K562 (cell line): ENCODE measurements around the gene AURKB. TPM values are rescaled to one million over a fixed set of nuclear protein-coding genes. Genes with fewer than 3 reads are reported as not detected.

Experiments
- ATAC-seq: fragments of 200-7000 bp; cut with Tn5 transposase; 3 replicates; pipeline ENCODE4 v1.9.1; 2020; ENCODE audit warnings: moderate library complexity
- BruUV-seq: library from RNA; stranded (reverse); fragments of 400-500 nt; replicated peaks from 2 replicates; lab custom pipeline; 2021; lab: Mats Ljungman, UMichigan
- CTCF ChIA-PET: fragments of 300-600 bp; formaldehyde crosslinking; extraction: SDS; loops from one replicate; lab custom pipeline; 2021; ENCODE audit warnings: low intra/inter-chr PET ratio; lab: Yijun Ruan, JAX
- POLR2A ChIA-PET: fragments of 300-600, 350-650 bp; sonication (Branson Sonifier 250); formaldehyde crosslinking; extraction: SDS; loops from one replicate; lab custom pipeline; 2021; ENCODE audit warnings: antibody characterized with exemption, inconsistent platforms; lab: Yijun Ruan, JAX
- DNase-seq, 4 experiments: peaks; one replicate each; pipeline versions ENCODE4 v3.0.0 to v3.0.0-alpha.2; 2011 to 2018; ENCODE audit warnings: low spot score in 3 of 4, mixed read lengths in 3 of 4; ENCODE audit errors: extremely low read depth in 1 of 4
- FAIRE-seq: peaks from 2 replicates; lab custom pipeline; 2011; peaks lifted over from hg19 to GRCh38; lab: Jason Lieb, UNC
- H2AFZ ChIP-seq: 2 replicates; pipeline ENCODE4 v1.6.0; 2011; ENCODE audit warnings: low read depth, low read length, control low read depth, inconsistent platforms
- H3K27ac ChIP-seq: fragments of 200-600 bp; 3 replicates; pipeline ENCODE4 v1.8.0; 2011; ENCODE audit warnings: low read depth, mild to moderate bottlenecking, control low read depth, inconsistent platforms, low read length, moderate library complexity, mixed read lengths; ENCODE audit errors: extremely low read depth
- H3K27me3 ChIP-seq, 2 experiments: fragments of 300-600 bp in 1 of 2; 2 replicates in 1 of 2; 3 replicates in 1 of 2; pipeline versions ENCODE4 v1.6.0 to v1.8.0; 2011; ENCODE audit warnings: inconsistent platforms in 2 of 2, low read length in 2 of 2, mild to moderate bottlenecking in 1 of 2, mixed read lengths in 1 of 2, moderate library complexity in 1 of 2; ENCODE audit not compliant: control insufficient read depth in 2 of 2, insufficient read depth in 2 of 2
- H3K36me3 ChIP-seq: fragments of 300-600 bp; 3 replicates; pipeline ENCODE4 v1.8.0; 2011; ENCODE audit warnings: mild to moderate bottlenecking, low read length, inconsistent platforms; ENCODE audit not compliant: control insufficient read depth, insufficient read depth
- H3K4me1 ChIP-seq, 2 experiments: fragments of 200-600 bp in 1 of 2; replicated peaks in 1 of 2; 2 replicates in 1 of 2; 3 replicates in 1 of 2; pipeline versions ENCODE4 v1.5.1 to v1.8.0; 2011; ENCODE audit warnings: inconsistent platforms in 2 of 2, low read length in 2 of 2, mild to moderate bottlenecking in 1 of 2, mixed read lengths in 1 of 2, moderate library complexity in 1 of 2; ENCODE audit not compliant: control insufficient read depth in 2 of 2, insufficient read depth in 2 of 2
- H3K4me2 ChIP-seq: 2 replicates; pipeline ENCODE4 v1.6.1; 2011; ENCODE audit warnings: low read length, control low read depth, inconsistent platforms, mixed read lengths; ENCODE audit not compliant: insufficient read depth
- H3K4me3 ChIP-seq: fragments of 200-600 bp; sonication (generic), shearing (Covaris generic); 2 replicates; pipeline ENCODE4 v1.5.1; 2016; ENCODE audit warnings: control low read depth, inconsistent platforms
- H3K79me2 ChIP-seq: fragments of 200-600 bp; 3 replicates; pipeline ENCODE4 v1.8.0; 2011; ENCODE audit warnings: low read length, inconsistent platforms; ENCODE audit not compliant: control insufficient read depth, insufficient read depth
- H3K9ac ChIP-seq, 2 experiments: 2 replicates each; pipeline versions ENCODE4 v1.6.0 to v1.6.1; 2011; ENCODE audit warnings: low read depth in 2 of 2, low read length in 2 of 2, control low read depth in 1 of 2, inconsistent platforms in 1 of 2, mild to moderate bottlenecking in 1 of 2, mixed read lengths in 1 of 2; ENCODE audit not compliant: insufficient read depth in 1 of 2
- H3K9me1 ChIP-seq: one replicate; pipeline ENCODE4 v1.6.0; 2011; ENCODE audit warnings: inconsistent platforms, mild to moderate bottlenecking, low read length, moderate library complexity; ENCODE audit not compliant: control insufficient read depth, insufficient read depth
- H3K9me3 ChIP-seq: replicated peaks from 2 replicates; pipeline ENCODE4 v1.5.1; 2011; ENCODE audit warnings: low read depth, low read length, inconsistent platforms; ENCODE audit not compliant: control insufficient read depth, insufficient read depth
- H4K20me1 ChIP-seq: replicated peaks from 2 replicates; pipeline ENCODE4 v1.6.1; 2011; ENCODE audit warnings: low read length, inconsistent platforms, mixed read lengths; ENCODE audit not compliant: control insufficient read depth, insufficient read depth
- E2F3 ChIP-seq: fragments of 250-450 bp; sonication (Bioruptor Pico); IDR thresholded peaks from 2 replicates; pipeline ENCODE4 v1.4.0; 2020; ENCODE audit warnings: mild to moderate bottlenecking
- FUS ChIP-seq: fragments of 200-400 bp; formaldehyde crosslinking; optimal IDR thresholded peaks from 2 replicates; pipeline ENCODE3; 2017; ENCODE audit warnings: low read depth, low read length
- HLTF ChIP-seq: fragments of 450-650 bp; IDR thresholded peaks from 2 replicates; pipeline ENCODE4 v1.6.1; 2016
- ID3 ChIP-seq, 2 experiments: fragments of 250-450 bp in 1 of 2; fragments of 450-650 bp in 1 of 2; sonication (Bioruptor Pico) in 1 of 2; IDR thresholded peaks; 2 replicates each; pipeline versions ENCODE4 v1.6.1 to v1.8.0; 2016 to 2021; ENCODE audit warnings: mild to moderate bottlenecking in 2 of 2, moderate library complexity in 2 of 2, missing compliant biosample characterization in 1 of 2, missing genetic modification characterization in 1 of 2
- ILK ChIP-seq: fragments of 450-650 bp; IDR thresholded peaks from 2 replicates; pipeline ENCODE4 v1.6.1; 2016; ENCODE audit warnings: missing genetic modification characterization, low read depth, mild to moderate bottlenecking, missing compliant biosample characterization, moderate library complexity, borderline replicate concordance
- KLF16 ChIP-seq: IDR thresholded peaks from 2 replicates; pipeline ENCODE4 v1.6.1; 2016; ENCODE audit warnings: antibody characterized with exemption
- MED1 ChIP-seq: sonication (generic); formaldehyde crosslinking; IDR thresholded peaks from 2 replicates; pipeline ENCODE4 v1.8.1; 2023; ENCODE audit warnings: missing genetic modification reagents, borderline replicate concordance
- PTTG1 ChIP-seq: fragments of 450-650 bp; IDR thresholded peaks from 2 replicates; pipeline ENCODE4 v1.6.1; 2016; ENCODE audit warnings: low read depth, mild to moderate bottlenecking, missing genetic modification characterization, missing compliant biosample characterization
- SMAD2 ChIP-seq: fragments of 150-350 bp; IDR thresholded peaks from 2 replicates; pipeline ENCODE4 v1.6.1; 2014; ENCODE audit warnings: low read depth, mild to moderate bottlenecking, low read length
- TOE1 ChIP-seq, 2 experiments: fragments of 450-650 bp in 1 of 2; sonication (generic) in 1 of 2; formaldehyde crosslinking in 1 of 2; IDR thresholded peaks; 2 replicates each; pipeline versions ENCODE4 v1.7.1 to v1.8.0; 2016 to 2022; ENCODE audit warnings: borderline replicate concordance in 2 of 2, mild to moderate bottlenecking in 2 of 2, antibody characterized with exemption in 1 of 2, inconsistent platforms in 1 of 2, low read depth in 1 of 2, missing genetic modification reagents in 1 of 2, moderate library complexity in 1 of 2
- ZNF263 ChIP-seq: sonication (generic); formaldehyde crosslinking; IDR thresholded peaks from 2 replicates; pipeline ENCODE4 v1.8.0; 2022; ENCODE audit warnings: mild to moderate bottlenecking, missing genetic modification reagents, borderline replicate concordance
- ZNF511 ChIP-seq: sonication (generic); formaldehyde crosslinking; IDR thresholded peaks from 2 replicates; pipeline ENCODE4 v1.8.0; 2022; ENCODE audit warnings: mild to moderate bottlenecking, missing genetic modification reagents
- WGBS: fragments of 100-300 bp; shearing (Covaris generic); methylation state at CpG from one replicate; pipeline ENCODE4 v1.1.6; 2016; ENCODE audit warnings: low coverage, mixed read lengths; ENCODE audit not compliant: insufficient coverage; ENCODE audit errors: missing lambda C conversion rate; 5-methylcytosine and 5-hydroxymethylcytosine counted together
- in situ Hi-C: fragments of 300-500 bp; cut with MboI; formaldehyde crosslinking; loops from 4 replicates; pipeline ENCODE4 v1.15.0; 2018; ENCODE audit warnings: inconsistent platforms, mixed read lengths
- intact Hi-C: fragments of 100-400 bp; cut with micrococcal nuclease; formaldehyde crosslinking; loops from 2 replicates; pipeline ENCODE4 v1.14.2; 2022
- polyA plus RNA-seq, 8 experiments: library from polyadenylated mRNA; depleted of rRNA in 4 of 8; stranded (reverse) in 5 of 8; unstranded in 3 of 8; fragments of >200 nt; fragmentation: Nextera tagmentation in 2 of 8; fragmentation: Illumina TruSeq in 1 of 8; extraction: Ambion mirVana in 2 of 8; extraction: Trizol in 1 of 8; gene quantifications; 2 replicates each; pipeline versions ENCODE4 v1.2.1 to v1.2.3, GENCODE V29; 2011 to 2014; ENCODE audit warnings: inconsistent platforms in 1 of 8, missing spikeins in 1 of 8
- total RNA-seq, 7 experiments: library from RNA; depleted of rRNA in 6 of 7; stranded (reverse); fragments of >200 nt in 6 of 7; fragmentation: Illumina TruSeq in 2 of 7; extraction: Trizol in 2 of 7; gene quantifications; 2 replicates each; pipeline versions ENCODE4 v1.2.1 to v1.2.3, GENCODE V29; 2011 to 2021; ENCODE audit warnings: low replicate concordance in 1 of 7
- TF ChIP-seq, protein P1 (sequence below): sonication (generic); formaldehyde crosslinking; IDR thresholded peaks from 2 replicates; pipeline ENCODE4 v1.8.1; 2023; ENCODE audit warnings: mild to moderate bottlenecking, missing genetic modification reagents
- TF ChIP-seq, protein P2 (sequence below): sonication (generic); formaldehyde crosslinking; IDR thresholded peaks from 2 replicates; pipeline ENCODE4 v1.8.1; 2023; ENCODE audit warnings: mild to moderate bottlenecking, missing genetic modification reagents, moderate library complexity

The AURKB gene
- total and polyA plus RNA-seq, 9 of the 15 experiments (the other 6 are each of a cell fraction or from before 2014, with no cell fraction given): 27.2 to 114 (median 74.8) TPM

DNA sequence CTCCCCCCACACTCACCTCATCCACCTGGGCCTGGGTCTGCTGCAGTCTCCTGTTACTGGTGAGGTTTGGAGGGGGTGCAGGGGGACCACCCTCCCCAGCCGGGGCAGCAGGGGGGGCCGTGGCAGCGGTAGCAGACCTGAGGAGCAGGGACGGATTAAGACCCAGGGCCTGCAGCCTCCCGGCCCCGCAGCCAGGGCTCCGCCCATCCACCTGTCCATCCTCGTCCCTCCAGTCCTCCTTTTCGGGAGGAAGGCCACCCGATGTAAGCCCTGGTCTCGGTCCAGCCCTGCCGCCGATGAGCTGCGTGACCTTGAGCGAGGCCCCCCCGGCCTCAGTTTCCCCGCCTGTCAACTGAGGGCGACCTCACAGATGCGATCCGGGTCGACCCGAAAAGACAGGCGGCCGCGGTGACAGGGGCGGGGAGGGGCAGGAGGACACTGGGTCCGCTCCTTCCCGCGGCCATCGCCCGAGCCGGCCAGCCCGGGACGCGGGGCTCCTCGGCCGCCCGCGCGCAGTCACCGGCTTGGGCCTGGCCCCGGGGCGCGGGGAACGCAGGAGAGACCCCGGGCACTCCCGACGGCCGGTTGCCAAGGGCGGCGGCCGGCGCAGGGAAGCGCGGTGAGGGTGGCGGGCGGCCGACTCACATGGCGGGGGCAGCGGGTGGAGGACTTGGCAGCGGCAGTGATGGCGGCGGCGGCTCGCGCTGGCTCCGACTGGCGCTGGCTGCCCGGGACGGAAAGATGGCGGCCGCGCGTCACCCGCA lies 48.0 kb downstream of the AURKB start, which contains the start of gene VAMP2:
TSS of gene VAMP2 (minus strand) at position 716 of the 764 bp plus-strand sequence. CDS start at position 647, 69 bp downstream.
- peaks cover 31% of the 10 kb centered on the region for H3K79me2 ChIP-seq
- in situ Hi-C loops: no loop called here
- peak within 1 kb of the TSS; percentile 81 for H2AFZ ChIP-seq
- H3K27ac ChIP-seq: peak within 1 kb of the TSS; percentile 97
- H3K36me3 ChIP-seq: peaks cover 29% of the 10 kb centered on the region; the same call in 2 of the 3 replicates
- peak within 1 kb of the TSS; percentile 97 for H3K4me3 ChIP-seq
- ChIA-PET CTCF (interaction anchor here (1.1 kb wide), 1 partner anchor 24 kb away, joined by 3 read pairs; no protein-coding TSS in a partner anchor), POLR2A (interaction anchor here (1.0 kb wide), 1 partner anchor 8 kb away, joined by 3 read pairs; no protein-coding TSS in a partner anchor)
- DNase-seq (peak in 3 of 4 experiments; percentile 54 to 69 (median 59)), FAIRE-seq (no peak), ATAC-seq (peak; percentile 60)
- H4K20me1 ChIP-seq: 0 out of 2 replicates have a peak, but pooled peaks cover 12% of the 10 kb centered on the region
- no peaks in the 10 kb centered on the region for H3K9me3 ChIP-seq
- H3K4me2 ChIP-seq: peak within 1 kb of the TSS; percentile 94
- 0% methylated on average over 36 of the region's 75 CpGs for WGBS
- H3K27me3 ChIP-seq: no peaks in the 10 kb centered on the region
- intact Hi-C loops: no loop called here
- H3K4me1 ChIP-seq: peaks cover 34 to 50% of the 10 kb centered on the region in 2 experiments
- BruUV-seq: no TSS peak
- peak within 1 kb of the TSS; percentile 96 to 98 for H3K9ac ChIP-seq
- peaks cover 5% of the 10 kb centered on the region for H3K9me1 ChIP-seq
- no peak for TF ChIP-seq MED1 (CRISPR knock-in tag)
- TF ChIP-seq E2F3: no peak
- TF ChIP-seq SMAD2: no peak
- TF ChIP-seq TOE1 (IDR thresholded peaks at IDR 0.05; ENCODE audit: borderline replicate concordance): 0 out of 2 replicates have a peak, but pooled peaks have one; percentile 15
- TF ChIP-seq TOE1 (CRISPR knock-in tag; IDR thresholded peaks at IDR 0.05; ENCODE audit: borderline replicate concordance, low read depth): no peak
- TF ChIP-seq, protein P1, sequence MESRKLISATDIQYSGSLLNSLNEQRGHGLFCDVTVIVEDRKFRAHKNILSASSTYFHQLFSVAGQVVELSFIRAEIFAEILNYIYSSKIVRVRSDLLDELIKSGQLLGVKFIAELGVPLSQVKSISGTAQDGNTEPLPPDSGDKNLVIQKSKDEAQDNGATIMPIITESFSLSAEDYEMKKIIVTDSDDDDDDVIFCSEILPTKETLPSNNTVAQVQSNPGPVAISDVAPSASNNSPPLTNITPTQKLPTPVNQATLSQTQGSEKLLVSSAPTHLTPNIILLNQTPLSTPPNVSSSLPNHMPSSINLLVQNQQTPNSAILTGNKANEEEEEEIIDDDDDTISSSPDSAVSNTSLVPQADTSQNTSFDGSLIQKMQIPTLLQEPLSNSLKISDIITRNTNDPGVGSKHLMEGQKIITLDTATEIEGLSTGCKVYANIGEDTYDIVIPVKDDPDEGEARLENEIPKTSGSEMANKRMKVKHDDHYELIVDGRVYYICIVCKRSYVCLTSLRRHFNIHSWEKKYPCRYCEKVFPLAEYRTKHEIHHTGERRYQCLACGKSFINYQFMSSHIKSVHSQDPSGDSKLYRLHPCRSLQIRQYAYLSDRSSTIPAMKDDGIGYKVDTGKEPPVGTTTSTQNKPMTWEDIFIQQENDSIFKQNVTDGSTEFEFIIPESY (CRISPR knock-in tag): no peak; the same call in 1 of the 2 replicates
- no peak for TF ChIP-seq ILK (tag)
- no peak for TF ChIP-seq ID3 (CRISPR knock-in tag; IDR thresholded peaks at IDR 0.05)
- peak; percentile 36; the same call in 1 of the 2 replicates for TF ChIP-seq ID3 (tag; IDR thresholded peaks at IDR 0.05)
- TF ChIP-seq PTTG1 (tag): no peak
- TF ChIP-seq, protein P2, sequence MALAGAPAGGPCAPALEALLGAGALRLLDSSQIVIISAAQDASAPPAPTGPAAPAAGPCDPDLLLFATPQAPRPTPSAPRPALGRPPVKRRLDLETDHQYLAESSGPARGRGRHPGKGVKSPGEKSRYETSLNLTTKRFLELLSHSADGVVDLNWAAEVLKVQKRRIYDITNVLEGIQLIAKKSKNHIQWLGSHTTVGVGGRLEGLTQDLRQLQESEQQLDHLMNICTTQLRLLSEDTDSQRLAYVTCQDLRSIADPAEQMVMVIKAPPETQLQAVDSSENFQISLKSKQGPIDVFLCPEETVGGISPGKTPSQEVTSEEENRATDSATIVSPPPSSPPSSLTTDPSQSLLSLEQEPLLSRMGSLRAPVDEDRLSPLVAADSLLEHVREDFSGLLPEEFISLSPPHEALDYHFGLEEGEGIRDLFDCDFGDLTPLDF: no peak
- peak; percentile 90 for TF ChIP-seq KLF16
- no peak; the same call in 1 of the 2 replicates for TF ChIP-seq ZNF511 (CRISPR knock-in tag)
- TF ChIP-seq ZNF263: peak; percentile 93
- TF ChIP-seq HLTF: no peak
- no peak for TF ChIP-seq FUS
